GM19468 (cell line): ENCODE measurements around the gene TMCO6.

Experiments
- ATAC-seq: cut with Tn5 transposase; IDR thresholded peaks from one replicate; pipeline ENCODE4 v1.9.1; 2021; ENCODE audit warnings: mild to moderate bottlenecking, moderate library complexity, moderate number of reproducible peaks; ENCODE audit not compliant: unreplicated experiment; ENCODE audit errors: extremely low read depth

The TMCO6 gene

DNA sequence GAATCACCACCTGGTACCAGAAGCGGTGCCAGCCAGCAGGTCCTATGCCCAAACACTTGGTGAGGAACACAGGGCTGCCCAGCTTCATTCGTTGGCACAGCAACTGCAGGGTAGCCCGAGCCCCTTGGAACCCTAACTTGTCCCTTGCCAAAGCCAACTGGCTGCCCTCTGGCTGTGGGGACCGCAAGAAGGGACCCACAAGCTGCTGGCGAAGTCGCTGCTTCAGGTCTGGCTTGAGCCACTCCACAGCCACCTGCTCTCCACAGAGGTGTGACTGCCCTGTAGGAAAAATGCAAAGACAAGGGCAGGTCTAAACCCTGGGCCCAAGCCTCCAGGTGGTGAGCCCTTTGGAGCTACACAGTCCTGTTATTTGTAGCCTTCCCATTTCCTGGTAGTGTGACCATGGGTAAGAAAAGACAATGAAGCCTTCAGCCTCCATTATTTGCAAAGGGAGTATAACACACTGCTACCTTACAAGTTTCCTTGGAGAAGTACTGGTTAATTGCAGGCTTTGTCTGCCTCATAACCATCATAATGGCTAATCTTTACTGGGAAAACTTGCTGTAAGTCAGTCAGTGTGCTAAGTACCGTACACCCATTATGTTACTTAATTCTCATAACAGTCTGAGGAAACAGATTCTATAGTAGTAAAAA, 32.3 kb downstream of the TMCO6 start:
- ATAC-seq, result no peak

DNA sequence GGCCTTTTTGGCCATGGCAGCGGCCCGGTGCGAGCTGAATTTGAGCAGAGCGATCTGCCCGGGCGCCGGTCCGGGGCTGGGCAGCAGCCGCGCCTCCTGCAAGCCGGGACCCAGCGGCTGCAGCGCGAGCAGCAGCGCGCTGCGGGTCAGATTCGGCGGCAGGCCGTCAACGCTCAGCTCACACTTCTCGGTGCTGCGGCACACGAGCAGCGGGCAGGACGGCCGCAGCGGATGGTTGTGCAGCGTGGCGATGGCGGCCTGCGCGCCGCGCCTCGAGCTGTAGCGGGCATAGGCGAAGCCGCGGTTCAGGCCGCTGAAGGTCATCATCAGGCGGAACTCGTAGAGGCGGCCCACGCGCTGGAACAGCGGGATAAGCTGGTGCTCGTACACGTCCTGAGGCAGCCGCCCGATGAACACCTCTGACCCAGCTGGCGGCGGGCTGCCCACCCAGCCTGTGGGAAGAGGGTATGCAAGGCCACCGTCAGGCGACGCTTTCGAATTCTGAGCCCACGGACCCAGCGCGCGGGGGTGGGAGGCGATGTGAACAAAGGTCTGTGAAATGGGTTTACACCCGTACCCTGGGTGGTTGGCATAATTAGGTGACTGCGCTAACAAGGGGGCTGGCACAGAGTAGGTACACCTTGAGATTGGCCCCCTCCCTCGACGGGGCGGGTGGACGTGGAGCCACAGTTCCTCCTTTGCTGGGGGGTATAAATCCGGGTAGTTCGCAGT, 33.4 kb downstream of the TMCO6 start:
- ATAC-seq, result no peak

DNA sequence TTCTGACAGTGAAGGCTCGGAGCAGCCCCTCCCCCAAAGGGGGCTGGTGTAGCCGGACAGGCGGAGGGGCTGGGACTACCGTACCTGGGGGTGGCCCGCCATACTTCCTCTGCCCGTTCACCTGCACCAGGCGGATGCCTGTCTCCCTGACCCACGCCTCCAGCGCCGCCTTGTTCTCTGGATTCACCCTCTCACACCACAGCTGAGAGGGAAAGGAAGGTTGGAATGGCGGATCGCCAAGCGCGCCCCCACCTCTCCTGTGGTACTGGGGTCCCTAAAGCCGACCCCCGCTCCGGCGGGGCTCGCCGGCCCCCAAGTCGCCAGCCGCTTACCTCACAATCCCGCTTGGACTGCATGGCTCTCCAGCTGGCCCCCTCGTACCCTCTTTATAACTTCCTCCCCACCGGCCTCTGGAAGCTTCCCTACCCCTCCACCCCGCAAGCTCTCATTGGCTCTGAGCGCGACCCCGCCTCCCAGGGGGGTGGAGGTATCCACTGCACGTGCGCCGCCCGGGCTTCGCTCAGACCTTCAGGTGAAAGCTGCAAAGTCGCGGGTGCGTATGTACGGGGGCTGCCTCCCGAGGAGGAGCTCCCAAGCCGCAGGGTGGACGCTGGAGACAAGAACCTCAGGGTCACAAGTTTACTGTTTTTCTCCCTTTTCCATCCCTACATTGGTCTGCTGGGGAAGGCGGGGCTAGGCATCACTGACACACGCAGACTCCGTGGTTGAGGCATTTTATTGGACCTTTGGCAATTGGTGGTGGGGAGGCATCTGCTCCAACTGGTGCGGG, 34.1 kb downstream of the TMCO6 start, which contains the start of gene DND1:
DND1 (minus strand) TSS at position 390 of the 790 bp plus-strand sequence; CDS start at position 356, 34 bp downstream.
- no peak for ATAC-seq

DNA sequence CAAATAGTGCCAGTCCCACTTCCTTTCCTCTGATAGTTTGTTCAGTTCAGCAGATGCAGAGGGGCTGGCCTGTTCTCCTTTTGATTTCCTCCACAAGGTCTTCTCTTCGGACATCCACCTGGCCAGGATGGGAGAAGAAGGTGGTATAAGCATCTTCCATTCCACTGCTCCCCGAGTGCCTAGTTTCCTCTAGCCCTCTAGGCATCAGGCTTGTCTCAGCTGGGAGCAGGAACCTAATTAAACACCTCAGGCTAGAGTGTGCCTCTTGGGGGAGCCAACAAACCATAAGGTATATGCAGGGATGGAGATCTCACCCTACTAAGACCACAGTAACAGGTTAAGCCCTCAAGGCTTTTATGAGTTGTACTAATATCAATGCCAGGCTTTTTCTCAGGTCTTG, 35.0 kb downstream of the TMCO6 start:
- no peak for ATAC-seq

DNA sequence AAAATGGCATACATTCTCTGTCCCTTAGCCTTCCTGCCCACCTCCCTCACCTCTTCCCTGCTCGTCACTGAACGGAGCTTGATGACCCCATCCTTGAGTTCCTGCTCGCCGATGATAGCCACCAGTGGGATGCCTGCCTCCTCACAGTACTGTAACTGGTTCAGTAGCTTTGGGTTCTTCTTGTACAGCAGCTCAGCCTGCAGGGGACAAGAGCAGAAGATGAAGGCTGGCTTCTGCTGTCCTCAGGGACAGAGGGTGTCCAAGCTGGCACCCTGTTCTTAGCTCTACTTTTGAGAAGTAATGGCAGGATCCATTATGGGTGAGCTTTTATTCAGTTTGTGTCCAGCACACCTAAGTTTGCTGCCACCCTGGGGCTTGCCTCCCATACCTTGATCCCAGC, 35.4 kb downstream of the TMCO6 start:
- ATAC-seq, result no peak

DNA sequence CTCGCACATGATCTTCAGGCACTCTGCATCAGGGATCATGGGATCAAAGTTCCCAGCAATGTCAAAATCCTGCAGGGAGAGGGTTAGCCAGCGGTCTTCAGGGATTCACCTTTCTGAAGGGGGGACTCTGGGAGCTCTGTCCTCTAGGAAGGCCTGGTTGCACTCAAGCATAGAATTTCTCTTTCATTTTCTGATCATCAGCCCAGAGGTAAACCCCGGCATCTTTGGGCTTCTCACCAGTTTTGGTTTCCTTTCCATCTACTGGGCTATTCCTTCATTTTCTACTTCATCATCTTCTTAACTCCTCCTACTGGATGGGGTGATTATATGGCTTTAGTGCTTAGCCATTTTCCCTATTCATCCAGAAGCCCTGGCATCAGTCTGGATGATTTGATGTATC, 38.7 kb downstream of the TMCO6 start:
- ATAC-seq, result peak; percentile 56

DNA sequence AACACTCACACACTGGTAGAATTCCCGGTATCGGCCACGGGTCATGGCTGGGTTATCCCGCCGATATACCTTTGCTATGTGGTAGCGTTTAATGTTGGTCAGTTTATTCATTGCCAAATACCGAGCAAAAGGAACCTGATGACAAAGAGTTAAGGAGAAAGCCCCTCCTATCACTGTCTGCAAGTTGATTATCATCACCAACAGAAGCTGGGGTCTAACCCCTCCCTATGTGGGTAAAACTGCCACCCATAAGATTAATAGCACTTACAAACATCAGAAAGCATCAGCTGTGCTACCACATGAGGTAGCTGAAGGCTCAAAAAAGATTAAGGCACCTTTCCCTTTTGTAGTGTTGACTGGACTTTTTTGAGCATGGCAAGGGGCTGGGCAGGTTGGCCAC, 39.7 kb downstream of the TMCO6 start:
- no peak for ATAC-seq

DNA sequence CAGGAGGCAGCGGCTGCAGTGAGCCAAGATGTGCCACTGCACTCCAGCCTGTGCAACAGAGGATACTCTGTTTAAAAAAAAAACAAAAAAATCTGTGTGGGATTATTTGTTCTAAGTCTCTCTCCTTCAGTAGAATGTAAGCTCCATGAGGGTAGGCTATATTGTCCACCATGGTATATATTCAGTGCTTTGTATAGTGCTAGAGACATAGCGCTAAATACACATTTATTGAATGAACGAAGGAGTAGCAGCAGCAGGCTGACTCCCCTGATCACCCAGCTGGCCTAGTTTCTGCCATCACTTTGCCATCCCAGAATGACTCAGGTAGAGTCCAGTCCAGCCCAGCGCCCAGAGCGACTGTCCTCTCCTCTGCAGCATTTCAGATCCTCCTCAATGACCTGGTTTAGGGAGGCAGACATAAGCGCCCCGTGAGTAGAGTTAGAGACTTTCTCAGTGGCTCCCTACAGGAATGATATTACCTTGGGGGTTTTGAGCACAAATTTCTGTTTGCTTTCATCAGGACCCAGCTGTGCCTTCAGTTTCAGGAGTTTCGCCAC, 51.2 kb downstream of the TMCO6 start:
- ATAC-seq, result no peak

DNA sequence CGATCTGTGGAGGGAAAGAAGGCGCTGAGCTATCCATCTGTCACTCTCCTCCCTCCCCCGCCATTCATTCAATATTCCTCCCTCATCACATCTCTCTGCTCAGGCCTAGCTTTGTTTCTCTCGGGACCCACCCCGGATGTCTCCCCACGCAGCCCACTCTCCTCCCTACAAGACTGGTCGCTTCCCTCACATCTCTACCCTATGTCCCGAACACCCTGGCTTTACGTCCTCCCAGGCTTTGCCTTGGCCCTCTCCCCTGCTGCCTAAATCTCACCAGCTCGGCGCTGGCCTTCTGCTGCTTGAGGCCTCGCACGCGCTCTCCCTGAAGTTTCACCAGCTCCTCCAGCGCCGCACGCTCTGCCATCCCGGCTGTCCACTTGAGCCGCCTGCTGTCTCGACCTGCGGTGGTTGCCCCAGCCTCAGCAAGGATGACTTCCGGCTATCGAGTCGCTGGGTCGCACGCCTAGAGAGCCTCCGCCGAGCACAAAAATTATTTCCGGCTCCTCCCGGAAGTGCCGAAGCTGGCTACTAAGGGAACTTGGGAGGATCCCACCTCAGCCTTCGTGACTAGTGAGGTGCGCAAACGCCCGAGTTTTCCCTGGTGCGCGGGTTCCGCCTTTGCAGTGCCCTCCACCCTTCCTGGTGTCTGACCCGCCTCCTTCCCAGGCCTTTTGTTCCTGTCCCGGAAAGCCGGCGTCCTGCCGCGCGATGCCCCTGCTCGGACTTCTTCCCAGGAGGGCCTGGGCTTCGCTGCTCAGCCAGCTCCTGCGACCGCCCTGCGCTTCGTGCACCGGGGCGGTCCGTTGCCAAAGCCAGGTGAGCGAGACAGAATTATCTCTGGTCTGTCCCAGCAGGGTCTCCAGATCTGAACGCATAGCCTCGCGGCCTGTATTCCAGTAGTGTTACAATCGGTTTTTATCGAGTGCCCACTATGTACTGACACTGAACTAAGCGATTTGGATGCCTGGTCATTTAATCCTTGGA, 52.0 kb downstream of the TMCO6 start, which contains the start of the genes HARS1 and HARS2:
HARS1 (minus strand) TSS at position 430 of the 984 bp plus-strand sequence; CDS start at position 364, 66 bp downstream.
HARS2 (plus strand) TSS at position 515 of the 984 bp plus-strand sequence; CDS start at position 709, 194 bp downstream.
- peak; percentile 80 for ATAC-seq

DNA sequence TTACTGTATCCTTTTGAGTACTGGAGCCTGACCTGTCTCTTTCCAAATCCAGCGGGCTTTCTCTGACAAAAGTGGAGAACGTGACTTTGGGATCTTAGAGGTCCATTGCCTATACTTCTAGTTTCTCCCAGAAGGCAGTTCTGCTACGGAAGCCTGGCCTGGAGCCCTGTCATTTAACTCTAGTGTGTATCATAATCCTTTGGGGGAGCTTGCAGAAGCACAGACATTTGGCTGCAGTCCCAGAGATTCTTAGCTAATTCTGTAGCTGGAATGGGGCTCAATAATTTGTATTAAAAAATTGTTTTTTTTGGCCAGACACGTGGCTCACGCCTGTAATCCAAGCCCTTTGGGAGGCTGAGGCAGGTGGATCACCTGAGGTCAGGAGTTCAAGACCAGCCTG, 55.0 kb downstream of the TMCO6 start:
- no peak for ATAC-seq
